IPS-20b (cell line): ENCODE results near the gene OXA1L.
"Not testable (repeated sequence)": the region's sequence is repeated elsewhere in the genome, so short reads cannot be mapped to it uniquely, and the experiment has no call there.

Source experiments
- H3K27ac ChIP-seq: one replicate; pipeline ENCODE4 v1.5.1; 2013; ENCODE audit warnings: low read length
- H3K27me3 ChIP-seq: 2 replicates; pipeline ENCODE4 v1.6.1; 2013; ENCODE audit warnings: mild to moderate bottlenecking, low read length, inconsistent platforms; ENCODE audit not compliant: insufficient read depth
- H3K36me3 ChIP-seq: 2 replicates; pipeline ENCODE4 v1.6.1; 2013; ENCODE audit warnings: low read depth, mild to moderate bottlenecking, inconsistent platforms, low read length, moderate library complexity; ENCODE audit not compliant: insufficient read depth
- H3K4me1 ChIP-seq: 2 replicates; pipeline ENCODE4 v1.6.1; 2013; ENCODE audit warnings: mild to moderate bottlenecking, control low read depth, inconsistent platforms, low read length, moderate library complexity; ENCODE audit not compliant: insufficient read depth
- H3K4me3 ChIP-seq: 2 replicates; pipeline ENCODE4 v1.5.1; 2013; ENCODE audit warnings: mild to moderate bottlenecking, low read length, inconsistent platforms
- H3K9ac ChIP-seq: 2 replicates; pipeline ENCODE4 v1.6.1; 2013; ENCODE audit warnings: low read depth, mild to moderate bottlenecking, inconsistent platforms, low read length, moderate library complexity
- H3K9me3 ChIP-seq: 2 replicates; pipeline ENCODE4 v1.6.1; 2013; ENCODE audit warnings: mild to moderate bottlenecking, low read depth, low read length, inconsistent platforms; ENCODE audit not compliant: insufficient read depth

Gene OXA1L

GRCh38 chr14:22802860-22803686, 36.6 kb downstream of the OXA1L start:
- no peaks in the 10 kb centered on the region for H3K9me3 ChIP-seq
- H3K4me1 ChIP-seq: no peaks in the 10 kb centered on the region
- H3K27ac ChIP-seq: no peak overlapping the region
- no peaks in the 10 kb centered on the region for H3K27me3 ChIP-seq
- H3K4me3 ChIP-seq: no peak overlapping the region
- no peak overlapping the region for H3K9ac ChIP-seq
- no peaks in the 10 kb centered on the region for H3K36me3 ChIP-seq

DNA sequence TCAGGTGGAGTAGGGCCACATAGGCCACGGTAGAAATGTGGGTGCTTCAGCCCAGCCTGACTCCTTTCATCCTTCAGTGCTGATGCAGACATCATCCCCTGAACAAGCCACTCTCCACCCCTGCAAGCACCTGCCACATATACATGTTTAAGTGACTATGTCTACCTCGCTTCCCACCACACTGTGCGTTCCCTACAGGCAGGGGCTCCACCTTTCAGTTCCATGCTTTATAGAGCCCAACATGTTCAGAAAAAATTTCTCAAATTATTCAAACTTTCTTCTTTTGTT, 37.1 kb downstream of the OXA1L start:
- Histone ChIP-seq H3K27me3 (no peaks in the 10 kb centered on the region), H3K4me1 (no peaks in the 10 kb centered on the region), H3K4me3 (no peak overlapping the region), H3K27ac (no peak overlapping the region), H3K9me3 (no peaks in the 10 kb centered on the region), H3K36me3 (no peaks in the 10 kb centered on the region), H3K9ac (no peak overlapping the region)

DNA sequence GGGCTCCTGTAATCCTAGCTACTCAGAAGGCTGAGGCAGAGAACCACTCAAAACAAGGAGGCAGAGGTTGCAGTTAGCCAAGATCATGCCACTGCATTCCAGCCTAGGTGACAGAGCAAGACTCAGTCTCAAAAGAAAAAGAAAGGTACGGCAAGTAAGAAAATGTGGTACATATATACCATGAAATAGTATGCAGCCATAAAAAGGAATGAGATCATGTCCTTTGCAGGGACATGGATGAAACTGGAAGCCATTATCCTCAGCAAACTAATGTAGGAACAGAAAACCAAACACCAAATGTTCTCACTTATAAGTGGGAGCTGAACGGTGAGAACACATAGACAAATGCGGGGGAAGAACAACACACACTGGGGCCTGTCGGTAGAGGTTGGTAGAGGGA, 38.7 kb downstream of the OXA1L start:
- not testable (repeated sequence) for H3K9ac ChIP-seq

DNA sequence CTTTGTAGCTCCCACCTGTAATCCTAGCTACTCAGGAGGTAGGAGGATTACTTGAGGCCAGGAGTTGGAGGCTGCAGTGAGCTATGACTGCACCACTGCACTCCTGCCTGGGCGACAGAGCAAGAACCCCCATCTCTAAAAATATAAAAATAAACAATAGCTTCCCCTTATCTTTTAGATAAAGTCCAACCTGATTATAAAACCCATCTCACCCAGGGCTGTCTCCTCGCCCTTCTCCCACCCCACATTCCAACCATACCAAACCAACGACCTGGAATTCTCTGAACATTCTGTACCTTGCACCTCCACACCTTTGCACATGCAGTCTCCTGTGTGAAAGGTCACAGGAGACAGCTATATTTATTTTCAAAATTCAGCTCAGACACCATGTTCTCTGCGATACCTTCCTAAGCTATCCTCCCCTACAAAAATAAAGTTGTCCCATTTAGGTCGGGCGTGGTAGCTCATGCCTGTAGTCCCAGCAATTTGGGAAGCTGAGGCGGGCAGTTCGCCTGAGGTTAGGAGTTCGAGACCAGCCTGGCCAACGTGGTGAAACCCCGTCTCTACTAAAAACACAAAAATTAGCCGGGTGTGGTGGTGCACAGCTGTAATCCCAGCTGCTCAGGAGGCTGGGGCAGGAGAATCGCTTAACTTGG, 41.1 kb downstream of the OXA1L start:
- H3K36me3 ChIP-seq: no peaks in the 10 kb centered on the region
- no peak overlapping the region for H3K27ac ChIP-seq
- no peak overlapping the region for H3K9ac ChIP-seq
- no peaks in the 10 kb centered on the region for H3K27me3 ChIP-seq
- no peaks in the 10 kb centered on the region for H3K9me3 ChIP-seq
- H3K4me1 ChIP-seq: no peaks in the 10 kb centered on the region
- no peak overlapping the region for H3K4me3 ChIP-seq

More for the DNA sequence above, 38.7 kb downstream of the OXA1L start:
- not testable (repeated sequence) for H3K36me3 ChIP-seq, H3K9me3 ChIP-seq, H3K4me1 ChIP-seq, H3K27me3 ChIP-seq, H3K27ac ChIP-seq, H3K4me3 ChIP-seq

DNA sequence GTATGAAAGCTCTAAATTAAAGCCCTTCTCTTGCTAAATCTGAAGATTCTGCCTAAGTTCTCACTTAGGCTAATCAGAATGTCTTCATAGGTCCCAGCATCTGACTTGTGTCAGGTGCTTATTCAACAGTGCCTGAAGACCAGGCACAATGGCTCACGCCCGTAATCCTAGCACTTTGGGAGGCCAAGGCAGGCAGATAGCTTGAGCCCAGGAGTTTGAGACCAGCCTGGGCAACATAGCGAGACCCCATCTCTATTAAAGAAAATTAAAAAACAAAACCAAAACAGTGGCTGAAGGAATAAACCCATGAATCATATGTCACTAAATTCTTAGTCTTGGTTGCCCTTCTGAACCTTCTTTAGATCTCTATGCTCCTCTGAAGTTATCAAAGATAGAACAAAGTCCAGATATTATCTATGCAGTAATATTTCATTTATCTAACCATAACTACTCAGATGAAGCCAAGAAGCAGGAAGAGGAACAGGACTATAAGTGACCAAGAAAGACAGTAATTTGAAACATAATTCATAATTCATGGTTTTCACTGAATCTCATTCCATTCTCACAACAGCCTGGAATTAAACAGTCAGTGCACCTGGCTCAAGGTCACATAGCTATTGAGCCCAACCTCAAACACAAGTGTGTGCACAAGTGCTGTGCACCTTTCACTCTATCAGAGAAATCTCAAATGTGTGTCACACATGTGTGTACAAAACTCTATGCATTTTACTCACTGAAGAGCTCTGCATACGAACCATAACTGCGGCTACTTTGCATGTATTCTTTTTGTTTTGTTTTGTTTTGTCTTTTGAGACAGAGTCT, 42.1 kb downstream of the OXA1L start:
- Histone ChIP-seq H3K27ac (no peak overlapping the region), H3K4me3 (no peak overlapping the region), H3K9ac (no peak overlapping the region), H3K4me1 (no peaks in the 10 kb centered on the region), H3K9me3 (no peaks in the 10 kb centered on the region), H3K27me3 (no peaks in the 10 kb centered on the region), H3K36me3 (no peaks in the 10 kb centered on the region)

- Histone ChIP-seq H3K4me3 (no peak overlapping the region), H3K27ac (no peak overlapping the region), H3K9ac (no peak overlapping the region), H3K4me1 (no peaks in the 10 kb centered on the region; the same call in 1 of the 2 replicates), H3K36me3 (no peaks in the 10 kb centered on the region), H3K27me3 (no peaks in the 10 kb centered on the region), H3K9me3 (no peaks in the 10 kb centered on the region)
Measured at GRCh38 chr14:22811722-22812121, 45.2 kb downstream of the OXA1L start.

DNA sequence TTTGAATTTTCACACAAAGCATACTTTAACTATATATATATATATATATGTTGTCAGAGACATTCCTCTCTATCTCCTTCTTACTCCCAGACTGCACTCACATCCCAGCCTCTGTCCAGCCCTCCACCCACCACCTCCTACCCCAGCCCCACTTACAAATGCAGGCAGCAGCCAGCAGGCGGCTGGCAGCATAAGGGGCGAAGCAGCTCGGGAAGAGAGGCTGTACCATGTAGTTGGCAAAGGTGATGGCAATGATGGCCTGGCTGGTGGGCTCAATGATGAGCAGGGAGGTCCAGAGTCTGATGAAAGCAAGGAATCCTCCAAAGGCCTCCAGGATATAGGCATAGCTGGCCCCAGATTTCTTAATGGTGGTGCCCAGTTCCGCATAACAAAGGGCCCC, 46.3 kb downstream of the OXA1L start:
- Histone ChIP-seq H3K9me3 (no peaks in the 10 kb centered on the region), H3K9ac (no peak overlapping the region), H3K4me1 (no peaks in the 10 kb centered on the region; the same call in 1 of the 2 replicates), H3K36me3 (no peaks in the 10 kb centered on the region), H3K27me3 (no peaks in the 10 kb centered on the region), H3K27ac (no peak overlapping the region), H3K4me3 (no peak overlapping the region)

GRCh38 chr14:22813145-22813544, 46.7 kb downstream of the OXA1L start:
- Histone ChIP-seq H3K9ac (no peak overlapping the region), H3K27ac (no peak overlapping the region), H3K4me1 (no peaks in the 10 kb centered on the region; the same call in 1 of the 2 replicates), H3K27me3 (no peaks in the 10 kb centered on the region), H3K9me3 (no peaks in the 10 kb centered on the region), H3K36me3 (no peaks in the 10 kb centered on the region), H3K4me3 (no peak overlapping the region)

- Histone ChIP-seq H3K36me3 (no peaks in the 10 kb centered on the region), H3K27ac (no peak overlapping the region), H3K9ac (no peak overlapping the region), H3K9me3 (no peaks in the 10 kb centered on the region), H3K4me3 (no peak overlapping the region), H3K4me1 (peaks cover 5% of the 10 kb centered on the region; the same call in 1 of the 2 replicates), H3K27me3 (no peaks in the 10 kb centered on the region)
Measured at GRCh38 chr14:22814373-22814772, 47.9 kb downstream of the OXA1L start.

DNA sequence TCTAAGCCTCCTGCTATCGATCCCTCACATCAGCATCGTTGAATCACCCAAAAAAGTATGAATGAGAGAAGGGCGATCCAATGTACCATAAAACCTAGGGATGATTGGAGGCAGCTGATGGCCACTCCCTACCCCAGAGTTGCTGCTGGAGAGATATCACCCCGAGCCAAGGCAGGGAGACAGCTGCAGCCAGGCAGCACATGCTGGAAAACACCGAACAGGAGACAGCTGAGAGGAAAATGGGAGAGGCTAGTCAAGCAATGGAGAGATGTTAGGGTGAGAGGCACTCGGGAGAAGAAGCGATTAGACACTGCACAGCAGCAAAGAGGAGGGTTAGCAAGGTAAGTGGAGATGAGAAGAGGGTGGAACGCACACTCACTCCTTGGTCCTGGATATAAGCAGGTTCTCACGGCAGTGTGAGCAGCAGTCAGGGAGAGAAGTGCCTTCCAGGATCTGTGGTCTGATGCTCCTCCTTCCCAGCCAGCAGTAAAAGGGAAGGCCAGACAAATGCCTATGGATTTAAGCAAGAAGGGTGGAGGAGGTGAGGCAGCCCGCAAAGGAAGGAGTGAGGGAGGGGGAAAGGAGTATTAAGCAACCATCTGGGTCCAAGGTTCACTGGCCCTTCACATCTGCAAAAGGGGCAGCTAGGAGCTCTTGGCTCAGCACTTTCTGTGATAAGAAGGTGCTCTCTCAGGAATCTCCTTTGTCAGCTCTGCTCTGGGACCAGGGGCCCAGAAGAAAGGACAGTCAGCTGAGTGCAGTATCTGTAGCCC, 48.6 kb downstream of the OXA1L start, which contains the start of gene SLC7A7:
SLC7A7 (minus strand) TSS at position 495 of the 773 bp plus-strand sequence. CDS start 2,037 bp downstream, outside the sequence.
- Histone ChIP-seq H3K27me3 (no peaks in the 10 kb centered on the region), H3K4me1 (peaks cover 10% of the 10 kb centered on the region), H3K36me3 (no peaks in the 10 kb centered on the region), H3K4me3 (no peak within 1 kb of the TSS), H3K9me3 (no peaks in the 10 kb centered on the region), H3K27ac (no peak within 1 kb of the TSS), H3K9ac (peak within 1 kb of the TSS; percentile 33; the same call in 1 of the 2 replicates)
